Femur (tissue), 1 donor: Measurements from ENCODE around the gene DAPL1.

ENCODE experiments used
- DNase-seq: peaks from one replicate; pipeline ENCODE4 v3.0.0-alpha.2; 2017

The DAPL1 gene

DNA sequence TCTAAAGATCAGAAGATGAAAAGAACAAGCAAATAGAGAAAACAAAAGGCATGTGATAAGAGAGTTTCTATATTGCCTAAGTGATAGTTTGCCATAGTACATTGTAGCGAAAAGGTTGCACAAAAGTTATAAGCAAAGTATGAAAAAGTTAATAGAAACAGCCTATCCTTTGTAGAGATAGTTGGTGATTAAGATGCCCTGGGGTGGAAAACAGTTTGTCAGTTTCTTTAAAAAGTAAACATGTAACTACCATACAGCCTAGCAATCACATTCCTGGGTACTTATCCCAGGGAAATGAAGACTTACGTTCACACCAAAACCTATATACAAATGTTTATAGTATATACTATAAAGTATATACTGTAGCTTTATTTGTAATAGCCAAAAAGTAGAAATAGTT lies 16.9 kb upstream of the DAPL1 start:
- no peak for DNase-seq

DNA sequence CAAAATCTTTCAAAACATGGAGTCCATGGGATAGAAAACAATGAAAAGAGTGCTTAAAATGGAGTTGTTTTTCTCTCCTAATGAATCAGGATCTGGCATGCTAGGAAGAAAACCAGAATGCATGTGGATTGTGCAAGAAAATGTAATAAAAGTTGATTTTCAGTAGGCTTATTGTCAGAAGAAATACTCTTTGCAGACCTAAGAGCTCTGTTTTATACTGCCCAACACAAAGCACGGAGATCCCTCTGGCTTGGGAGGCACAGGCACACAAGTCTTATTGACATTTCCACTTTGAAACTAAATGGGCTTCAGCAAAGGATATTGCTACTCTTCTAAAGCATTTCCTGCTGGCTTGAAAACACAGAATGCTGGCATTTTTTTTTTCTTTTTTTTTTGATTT lies 15.5 kb upstream of the DAPL1 start:
- no peak for DNase-seq

GRCh38 chr2:158781353-158781961 lies 13.7 kb upstream of the DAPL1 start:
- DNase-seq, result peak; percentile 36

DNA sequence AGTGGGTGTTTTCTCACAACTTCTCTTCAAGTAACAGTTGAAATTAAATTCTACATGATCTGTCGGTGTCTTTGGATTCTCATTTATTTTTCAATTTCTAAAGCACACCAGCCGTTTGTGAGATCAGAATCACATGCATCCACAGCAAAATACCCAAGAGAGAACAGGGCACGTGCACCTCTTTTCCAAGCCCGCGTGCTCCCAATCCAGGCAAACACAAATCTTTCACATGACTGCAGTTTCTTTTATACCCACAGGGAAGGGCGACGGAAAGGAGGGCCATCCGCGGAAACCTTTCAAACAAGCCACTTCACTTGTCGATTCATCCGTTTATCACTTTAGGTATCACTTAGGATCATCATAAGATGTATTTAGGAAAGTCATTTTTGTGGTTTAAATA lies 13.0 kb upstream of the DAPL1 start:
- no peak for DNase-seq

- no peak for DNase-seq
Measured at GRCh38 chr2:158782616-158783015, 12.5 kb upstream of the DAPL1 start.

DNA sequence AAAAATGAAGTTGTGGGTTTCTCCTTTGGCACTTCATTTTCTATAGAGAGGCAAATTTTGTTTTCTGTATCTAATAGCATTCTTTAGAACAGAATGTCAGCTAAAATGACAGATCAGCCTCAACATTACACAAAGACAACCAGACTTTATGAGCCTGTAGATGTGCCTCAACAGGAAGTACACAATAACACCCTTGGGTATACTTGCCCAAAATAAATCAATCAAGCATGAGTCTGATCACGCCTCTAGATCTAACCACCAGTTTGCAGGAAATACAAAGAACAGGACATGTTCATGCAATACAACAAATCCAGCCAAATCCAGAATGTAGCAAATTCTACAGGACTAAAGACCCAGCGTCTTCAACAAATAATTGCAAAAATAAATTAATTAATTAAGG lies 11.2 kb upstream of the DAPL1 start:
- no peak for DNase-seq

GRCh38 chr2:158786897-158787296 lies 8.2 kb upstream of the DAPL1 start:
- DNase-seq, result no peak

- DNase-seq, result no peak
Measured at GRCh38 chr2:158788951-158789350, 6.2 kb upstream of the DAPL1 start.

GRCh38 chr2:158796652-158797051 lies 1.5 kb downstream of the DAPL1 start:
- DNase-seq, result no peak

DNA sequence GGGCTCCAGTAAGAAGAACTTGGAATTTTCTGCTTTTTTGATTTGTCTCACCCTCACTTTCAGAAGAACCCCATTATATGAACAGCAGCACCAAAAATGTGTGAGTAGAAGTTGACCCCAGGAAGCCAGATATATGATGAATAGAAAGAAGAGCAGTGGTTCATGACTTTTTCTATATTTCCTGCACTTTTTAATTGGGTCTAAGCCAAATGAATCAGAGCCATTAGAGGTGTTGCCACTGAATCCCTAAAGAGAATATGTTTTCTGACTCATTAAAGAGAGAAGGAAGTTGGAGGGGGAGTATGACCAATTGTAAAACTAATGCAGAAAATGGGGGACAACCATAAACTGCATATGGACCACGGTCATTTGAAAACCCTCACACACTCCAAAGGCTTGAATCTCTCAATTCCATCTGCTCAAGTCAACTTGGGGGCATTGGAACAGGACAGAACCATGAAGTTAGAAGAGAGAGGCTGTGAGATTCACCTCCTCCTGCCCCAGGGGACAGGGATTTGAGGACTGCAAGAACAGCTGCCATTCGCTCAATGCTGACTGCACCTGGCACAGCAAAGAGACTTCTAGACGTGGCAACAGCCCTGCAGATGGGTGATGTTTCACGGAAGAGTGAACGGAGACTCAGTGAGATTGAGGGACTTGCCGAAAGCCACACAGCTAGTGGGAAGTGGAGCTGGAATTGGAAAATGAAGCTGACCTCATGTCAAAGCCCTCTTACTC lies 3.0 kb downstream of the DAPL1 start:
- no peak for DNase-seq

DNA sequence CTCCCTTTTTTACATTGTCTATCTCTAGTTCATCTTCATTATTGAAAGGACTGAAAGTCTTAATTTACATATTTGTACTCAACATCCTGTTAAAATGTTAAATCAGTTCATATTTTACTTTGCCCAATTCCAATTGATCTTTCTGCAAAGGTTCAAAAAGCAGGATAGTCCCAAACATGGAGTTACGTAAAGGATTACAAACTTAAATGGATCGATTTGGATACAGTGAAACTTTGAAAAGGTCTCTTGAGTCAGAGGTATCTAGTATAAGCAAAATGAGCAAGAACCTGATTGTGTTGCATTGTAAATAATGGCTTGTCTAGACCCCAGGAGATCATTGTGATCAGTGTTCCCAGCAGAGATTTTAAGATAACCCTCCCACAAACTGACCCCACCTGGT lies 4.1 kb downstream of the DAPL1 start:
- DNase-seq, result no peak

DNA sequence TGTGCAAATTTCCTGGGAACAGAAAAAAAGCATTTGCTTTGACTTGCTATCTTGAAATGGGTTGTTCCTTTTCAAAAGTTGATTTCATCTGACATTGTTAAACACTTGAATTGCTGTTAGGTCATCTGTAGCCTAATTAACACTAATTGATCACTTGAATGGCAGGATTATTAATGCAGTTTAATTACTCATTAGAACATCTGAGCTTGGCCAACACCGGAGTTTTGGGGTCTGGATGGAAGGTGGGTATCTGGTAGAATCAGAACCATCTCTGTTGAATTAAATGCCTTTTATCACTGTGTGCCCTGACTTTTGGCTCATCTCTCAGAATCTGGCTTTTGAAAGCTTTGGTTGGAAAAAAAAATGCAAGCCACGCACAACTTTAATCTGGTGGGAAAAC lies 8.4 kb downstream of the DAPL1 start:
- DNase-seq, result no peak

- no peak for DNase-seq
Measured at GRCh38 chr2:158805255-158805654, 10.1 kb downstream of the DAPL1 start.

- no peak for DNase-seq
Measured at GRCh38 chr2:158805936-158806335, 10.8 kb downstream of the DAPL1 start.

GRCh38 chr2:158806941-158807340 lies 11.8 kb downstream of the DAPL1 start:
- DNase-seq, result no peak

GRCh38 chr2:158808426-158808825 lies 13.3 kb downstream of the DAPL1 start:
- no peak for DNase-seq

GRCh38 chr2:158809816-158810215 lies 14.7 kb downstream of the DAPL1 start:
- no peak for DNase-seq

DNA sequence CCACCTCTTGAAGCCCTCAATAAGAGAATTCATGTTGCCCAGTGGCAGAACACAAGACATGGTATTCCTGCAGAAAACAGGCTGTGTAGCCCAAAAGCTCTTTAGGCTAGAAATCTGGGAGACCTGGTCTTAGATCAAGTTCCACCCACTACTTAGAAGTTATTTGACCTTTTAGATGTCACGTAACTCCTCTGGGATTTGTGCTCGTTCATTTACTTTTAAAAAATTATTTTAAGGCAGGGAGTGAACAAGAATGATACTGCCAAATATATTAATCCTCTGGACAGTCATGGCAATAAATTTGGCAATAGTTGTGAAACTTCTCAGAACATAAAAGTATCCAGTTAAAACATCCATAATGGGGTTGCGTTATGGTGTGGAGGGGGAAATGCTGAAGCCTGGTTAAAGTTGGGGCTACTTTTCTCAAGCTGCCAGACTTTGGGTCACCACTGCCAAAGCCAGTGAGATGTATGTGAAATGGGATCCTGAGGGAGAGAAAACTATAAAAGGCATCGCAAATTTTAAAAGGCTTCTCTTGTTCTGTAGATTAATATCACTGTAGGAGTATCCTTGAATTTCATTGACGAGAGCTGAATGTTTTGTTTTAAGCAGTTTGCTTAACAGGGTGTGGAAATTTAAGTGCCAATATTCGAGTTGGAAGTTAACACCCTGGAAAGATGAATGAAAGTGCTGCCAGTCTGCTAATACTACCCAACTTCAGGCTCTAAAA lies 15.8 kb downstream of the DAPL1 start:
- no peak for DNase-seq

DNA sequence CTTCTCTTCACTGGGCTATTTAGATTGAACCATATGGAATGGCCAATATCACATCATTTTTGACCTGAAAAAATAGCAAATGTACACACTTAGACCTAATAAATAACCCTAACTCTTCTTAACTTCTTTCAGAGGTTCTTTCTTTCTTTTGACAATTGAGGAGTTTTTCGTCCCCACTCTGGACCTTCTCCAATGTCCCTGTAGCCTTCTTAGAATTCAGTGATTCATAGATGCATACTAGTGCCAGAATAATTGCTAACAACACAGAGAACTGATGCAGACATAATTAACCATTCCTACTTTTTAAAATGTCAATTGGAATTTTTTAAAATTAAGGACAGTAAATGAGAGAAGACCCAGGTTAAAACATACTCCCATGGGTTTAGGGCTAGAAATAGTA lies 20.0 kb downstream of the DAPL1 start:
- DNase-seq, result no peak

GRCh38 chr2:158815658-158816057 lies 20.5 kb downstream of the DAPL1 start:
- DNase-seq, result peak; percentile 35

- DNase-seq, result no peak
Measured at GRCh38 chr2:158817588-158817987, 22.5 kb downstream of the DAPL1 start.

DNA sequence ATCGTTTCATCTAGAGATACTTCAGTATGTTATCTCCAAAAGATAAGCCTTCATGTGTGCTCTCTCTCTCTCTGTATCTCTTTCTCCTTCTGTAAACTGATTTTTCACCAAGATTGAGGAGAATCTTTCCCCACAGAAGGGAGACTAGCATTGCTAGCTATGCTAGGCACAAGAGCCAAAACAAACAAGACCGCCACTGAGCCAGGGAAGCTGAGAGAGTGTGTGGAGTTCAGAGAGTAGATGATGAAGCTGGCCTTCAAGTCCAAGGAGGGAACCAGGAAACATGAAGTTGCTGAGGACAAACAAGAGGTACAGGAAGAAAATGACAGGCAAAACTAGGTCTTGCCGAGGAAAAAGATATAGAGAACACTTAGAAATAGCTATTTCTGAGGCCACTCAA lies 23.4 kb downstream of the DAPL1 start:
- DNase-seq, result no peak

DNA sequence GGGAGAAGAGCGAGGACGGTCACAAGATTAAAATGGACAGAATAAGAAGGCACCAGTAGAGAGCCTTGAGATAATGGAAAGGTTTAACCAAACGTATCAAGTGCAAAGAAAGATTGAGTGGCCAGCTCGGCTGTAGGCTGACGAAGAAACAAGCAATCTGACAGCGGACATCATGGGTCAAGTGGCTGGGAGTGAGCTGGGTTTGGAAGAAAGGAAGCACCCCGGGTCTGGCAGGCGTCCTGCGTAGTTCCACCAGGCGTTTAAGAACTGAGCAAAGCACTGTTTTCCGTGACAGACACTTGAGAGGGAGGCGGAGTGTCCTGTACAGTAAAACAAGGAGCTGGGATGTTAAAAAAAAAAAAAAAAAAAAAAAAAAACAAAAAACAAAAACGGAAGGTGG lies 27.1 kb downstream of the DAPL1 start:
- DNase-seq, result no peak
